K562 (cell line): ENCODE measurements around the gene HMX3. TPM values are rescaled to one million over a fixed set of nuclear protein-coding genes. Genes with fewer than 3 reads are reported as not detected.

Experiments used
- ATAC-seq: fragments of 200-7000 bp; cut with Tn5 transposase; 3 replicates; pipeline ENCODE4 v1.9.1; 2020; ENCODE audit warnings: moderate library complexity
- BruUV-seq: library from RNA; stranded (reverse); fragments of 400-500 nt; replicated peaks from 2 replicates; lab custom pipeline; 2021; lab: Mats Ljungman, UMichigan
- CTCF ChIA-PET: fragments of 300-600 bp; formaldehyde crosslinking; extraction: SDS; loops from one replicate; lab custom pipeline; 2021; ENCODE audit warnings: low intra/inter-chr PET ratio; lab: Yijun Ruan, JAX
- POLR2A ChIA-PET: fragments of 300-600, 350-650 bp; sonication (Branson Sonifier 250); formaldehyde crosslinking; extraction: SDS; loops from one replicate; lab custom pipeline; 2021; ENCODE audit warnings: antibody characterized with exemption, inconsistent platforms; lab: Yijun Ruan, JAX
- DNase-seq, 4 experiments: peaks; one replicate each; pipeline versions ENCODE4 v3.0.0 to v3.0.0-alpha.2; 2011 to 2018; ENCODE audit warnings: low spot score in 3 of 4, mixed read lengths in 3 of 4; ENCODE audit errors: extremely low read depth in 1 of 4
- FAIRE-seq: peaks from 2 replicates; lab custom pipeline; 2011; peaks lifted over from hg19 to GRCh38; lab: Jason Lieb, UNC
- H2AFZ ChIP-seq: 2 replicates; pipeline ENCODE4 v1.6.0; 2011; ENCODE audit warnings: low read depth, low read length, control low read depth, inconsistent platforms
- H3K27ac ChIP-seq: fragments of 200-600 bp; 3 replicates; pipeline ENCODE4 v1.8.0; 2011; ENCODE audit warnings: low read depth, mild to moderate bottlenecking, control low read depth, inconsistent platforms, low read length, moderate library complexity, mixed read lengths; ENCODE audit errors: extremely low read depth
- H3K27me3 ChIP-seq, 2 experiments: fragments of 300-600 bp in 1 of 2; 2 replicates in 1 of 2; 3 replicates in 1 of 2; pipeline versions ENCODE4 v1.6.0 to v1.8.0; 2011; ENCODE audit warnings: inconsistent platforms in 2 of 2, low read length in 2 of 2, mild to moderate bottlenecking in 1 of 2, mixed read lengths in 1 of 2, moderate library complexity in 1 of 2; ENCODE audit not compliant: control insufficient read depth in 2 of 2, insufficient read depth in 2 of 2
- H3K36me3 ChIP-seq: fragments of 300-600 bp; 3 replicates; pipeline ENCODE4 v1.8.0; 2011; ENCODE audit warnings: mild to moderate bottlenecking, low read length, inconsistent platforms; ENCODE audit not compliant: control insufficient read depth, insufficient read depth
- H3K4me1 ChIP-seq, 2 experiments: fragments of 200-600 bp in 1 of 2; replicated peaks in 1 of 2; 2 replicates in 1 of 2; 3 replicates in 1 of 2; pipeline versions ENCODE4 v1.5.1 to v1.8.0; 2011; ENCODE audit warnings: inconsistent platforms in 2 of 2, low read length in 2 of 2, mild to moderate bottlenecking in 1 of 2, mixed read lengths in 1 of 2, moderate library complexity in 1 of 2; ENCODE audit not compliant: control insufficient read depth in 2 of 2, insufficient read depth in 2 of 2
- H3K4me2 ChIP-seq: 2 replicates; pipeline ENCODE4 v1.6.1; 2011; ENCODE audit warnings: low read length, control low read depth, inconsistent platforms, mixed read lengths; ENCODE audit not compliant: insufficient read depth
- H3K4me3 ChIP-seq: fragments of 200-600 bp; sonication (generic), shearing (Covaris generic); 2 replicates; pipeline ENCODE4 v1.5.1; 2016; ENCODE audit warnings: control low read depth, inconsistent platforms
- H3K79me2 ChIP-seq: fragments of 200-600 bp; 3 replicates; pipeline ENCODE4 v1.8.0; 2011; ENCODE audit warnings: low read length, inconsistent platforms; ENCODE audit not compliant: control insufficient read depth, insufficient read depth
- H3K9ac ChIP-seq, 2 experiments: 2 replicates each; pipeline versions ENCODE4 v1.6.0 to v1.6.1; 2011; ENCODE audit warnings: low read depth in 2 of 2, low read length in 2 of 2, control low read depth in 1 of 2, inconsistent platforms in 1 of 2, mild to moderate bottlenecking in 1 of 2, mixed read lengths in 1 of 2; ENCODE audit not compliant: insufficient read depth in 1 of 2
- H3K9me1 ChIP-seq: one replicate; pipeline ENCODE4 v1.6.0; 2011; ENCODE audit warnings: inconsistent platforms, mild to moderate bottlenecking, low read length, moderate library complexity; ENCODE audit not compliant: control insufficient read depth, insufficient read depth
- H3K9me3 ChIP-seq: replicated peaks from 2 replicates; pipeline ENCODE4 v1.5.1; 2011; ENCODE audit warnings: low read depth, low read length, inconsistent platforms; ENCODE audit not compliant: control insufficient read depth, insufficient read depth
- H4K20me1 ChIP-seq: replicated peaks from 2 replicates; pipeline ENCODE4 v1.6.1; 2011; ENCODE audit warnings: low read length, inconsistent platforms, mixed read lengths; ENCODE audit not compliant: control insufficient read depth, insufficient read depth
- AFF4 ChIP-seq: sonication (generic); formaldehyde crosslinking; IDR thresholded peaks from 2 replicates; pipeline ENCODE4 v1.8.0; 2023; ENCODE audit warnings: mild to moderate bottlenecking, missing genetic modification reagents
- BHLHE40 ChIP-seq: IDR thresholded peaks from 2 replicates; pipeline ENCODE4 v1.6.1; 2011; ENCODE audit warnings: low read length, improper control_type of control experiment
- PRDM10 ChIP-seq: fragments of 450-650 bp; IDR thresholded peaks from 2 replicates; pipeline ENCODE4 v1.6.1; 2018; ENCODE audit not compliant: partially characterized antibody
- TSC22D4 ChIP-seq: fragments of 450-650 bp; IDR thresholded peaks from 2 replicates; pipeline ENCODE4 v1.6.1; 2016; ENCODE audit warnings: missing genetic modification characterization, missing biosample characterization, control low read depth
- ZBTB43 ChIP-seq: sonication (generic); formaldehyde crosslinking; IDR thresholded peaks from 2 replicates; pipeline ENCODE4 v1.8.0; 2023; ENCODE audit warnings: mild to moderate bottlenecking, missing genetic modification reagents
- WGBS: fragments of 100-300 bp; shearing (Covaris generic); methylation state at CpG from one replicate; pipeline ENCODE4 v1.1.6; 2016; ENCODE audit warnings: low coverage, mixed read lengths; ENCODE audit not compliant: insufficient coverage; ENCODE audit errors: missing lambda C conversion rate; 5-methylcytosine and 5-hydroxymethylcytosine counted together
- in situ Hi-C: fragments of 300-500 bp; cut with MboI; formaldehyde crosslinking; loops from 4 replicates; pipeline ENCODE4 v1.15.0; 2018; ENCODE audit warnings: inconsistent platforms, mixed read lengths
- intact Hi-C: fragments of 100-400 bp; cut with micrococcal nuclease; formaldehyde crosslinking; loops from 2 replicates; pipeline ENCODE4 v1.14.2; 2022
- polyA plus RNA-seq, 8 experiments: library from polyadenylated mRNA; depleted of rRNA in 4 of 8; stranded (reverse) in 5 of 8; unstranded in 3 of 8; fragments of >200 nt; fragmentation: Nextera tagmentation in 2 of 8; fragmentation: Illumina TruSeq in 1 of 8; extraction: Ambion mirVana in 2 of 8; extraction: Trizol in 1 of 8; gene quantifications; 2 replicates each; pipeline versions ENCODE4 v1.2.1 to v1.2.3, GENCODE V29; 2011 to 2014; ENCODE audit warnings: inconsistent platforms in 1 of 8, missing spikeins in 1 of 8
- total RNA-seq, 7 experiments: library from RNA; depleted of rRNA in 6 of 7; stranded (reverse); fragments of >200 nt in 6 of 7; fragmentation: Illumina TruSeq in 2 of 7; extraction: Trizol in 2 of 7; gene quantifications; 2 replicates each; pipeline versions ENCODE4 v1.2.1 to v1.2.3, GENCODE V29; 2011 to 2021; ENCODE audit warnings: low replicate concordance in 1 of 7

Gene HMX3
- total and polyA plus RNA-seq, 9 of the 15 experiments (the other 6 are each of a cell fraction or from before 2014, with no cell fraction given): 0.55 to 43.5 (median 7.4) TPM; not detected in 2

- intact Hi-C loops (loop anchor here (1.0 kb wide), 1 partner anchor 15 kb away; the partner anchor contains the start of gene BUB3), in situ Hi-C loops (no loop called here)
- peaks cover 13 to 39% of the 10 kb centered on the region in 2 experiments for H3K4me1 ChIP-seq
- H3K27ac ChIP-seq: peak overlapping the region; percentile 99
- no peak for ATAC-seq
- WGBS: 0% methylated on average over 7 of the region's 7 CpGs
- DNase-seq: no peak
- POLR2A ChIA-PET: interaction anchor here (0.9 to 4.9 kb wide), 3 partner anchors 9 to 15 kb away, joined by 3 to 34 read pairs (median 6); partner anchors contain the start of genes BUB3 and HMX2
- no peaks in the 10 kb centered on the region for H3K27me3 ChIP-seq
- H3K9me3 ChIP-seq: no peaks in the 10 kb centered on the region; the same call in 1 of the 2 replicates
- TF ChIP-seq TSC22D4 (tag): no peak
- 0 out of 2 replicates have a peak, but pooled peaks have one; percentile 28 for TF ChIP-seq AFF4 (CRISPR knock-in tag)
- no peak for TF ChIP-seq BHLHE40
- no peak for TF ChIP-seq ZBTB43
- no peak for TF ChIP-seq PRDM10
- TF ChIP-seq, all 486 proteins: peak for 1
- CTCF ChIA-PET: no interaction called here
- Histone ChIP-seq H2AFZ (no peak overlapping the region), H3K9me1 (no peaks in the 10 kb centered on the region), H3K79me2 (peaks cover 57% of the 10 kb centered on the region), H3K4me3 (peak overlapping the region; percentile 73), H3K9ac (peak overlapping the region; percentile 82 to 90), H4K20me1 (peaks cover 7% of the 10 kb centered on the region; the same call in 1 of the 2 replicates), H3K36me3 (peaks cover 46% of the 10 kb centered on the region), H3K4me2 (peak overlapping the region; percentile 74)
- BruUV-seq: TSS peak; percentile 89
- no peak for FAIRE-seq
These were observed 3.4 kb downstream of the HMX3 start for GRCh38 chr10:123139165-123139520.
